ENCODE measurements around the gene KRTAP5-3.
A peak's percentile ranks its signal among the peaks of the same experiment; 100 is the strongest.

Gene KRTAP5-3

DNA sequence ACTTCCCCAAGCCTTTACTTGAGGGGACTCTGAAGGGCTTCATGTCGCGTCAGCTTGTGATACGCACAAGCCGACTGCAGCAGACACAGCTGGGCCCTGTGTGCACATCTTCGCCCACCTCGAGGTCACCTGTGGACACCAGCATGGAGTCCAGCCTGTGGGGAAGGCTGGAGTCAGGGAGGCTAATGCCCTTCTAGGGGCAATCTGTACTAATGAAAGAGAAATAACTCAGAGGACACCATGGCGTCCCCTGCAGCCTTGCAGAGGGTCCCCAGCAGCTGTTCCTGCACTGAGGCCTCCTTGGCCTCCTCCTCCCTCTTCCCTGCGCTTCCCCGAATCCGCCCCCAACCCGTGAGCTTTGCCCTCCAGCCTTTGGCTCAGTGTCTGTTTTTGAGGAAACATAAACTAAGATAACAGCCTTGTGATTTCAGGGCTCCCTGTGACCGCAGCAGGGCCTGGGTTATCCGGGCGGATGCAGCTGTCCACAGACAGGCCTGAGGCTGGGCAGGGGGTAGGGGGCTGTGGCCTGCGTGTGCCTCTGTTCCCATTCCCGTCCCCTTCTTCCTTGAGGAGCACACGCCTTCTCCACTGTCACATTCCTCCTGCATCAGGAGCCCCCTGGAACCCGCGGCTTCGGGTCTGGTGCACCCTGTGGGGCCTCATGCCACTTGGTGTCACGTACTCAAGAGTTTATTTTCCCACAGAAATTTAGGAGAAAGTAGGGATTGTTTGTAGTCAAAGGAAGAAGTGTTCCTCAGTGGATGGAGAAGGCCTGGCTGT, 46.3 kb upstream of the KRTAP5-3 start:
- H3K36me3 ChIP-seq (ENCODE audit: control insufficient read depth in 1 of 2, insufficient read depth in 2 of 2, low read depth in 1 of 2, low read length in 2 of 2), result no peaks in the 10 kb centered on the region
- H3K9ac ChIP-seq (ENCODE audit: low read length), result no peak overlapping the region
- no peaks in the 10 kb centered on the region for H3K9me3 ChIP-seq (ENCODE audit: control insufficient read depth, low read length)
- H3K4me2 ChIP-seq (ENCODE audit: low read length, poor library complexity, severe bottlenecking), result no peak overlapping the region
- H2AK5ac ChIP-seq (ENCODE audit: low read length, severe bottlenecking), result no peak overlapping the region
- WGBS, result 34% methylated on average over 20 of the region's 21 CpGs
- no peak overlapping the region for H3K4me3 ChIP-seq (ENCODE audit: insufficient read depth in 1 of 2, low read depth in 1 of 2, low read length in 2 of 2)
- H3K4ac ChIP-seq (ENCODE audit: low read depth in 1 of 2, low read length in 2 of 2), result peak overlapping the region in 1 of 2 experiments; percentile 83
- H3K23ac ChIP-seq (ENCODE audit: low read length in 2 of 2), result no peak overlapping the region
- H3K14ac ChIP-seq (ENCODE audit: low read length in 2 of 2), result peak overlapping the region in 1 of 2 experiments; percentile 69
- peak overlapping the region; percentile 99 for H4K91ac ChIP-seq (ENCODE audit: low read length)
- no peak overlapping the region for H2AFZ ChIP-seq (ENCODE audit: low read depth, low read length)
- peaks cover 12% of the 10 kb centered on the region for H3K4me1 ChIP-seq (ENCODE audit: control insufficient read depth, insufficient read depth, low read depth, low read length)
- peak overlapping the region in 1 of 2 experiments; percentile 95 for H2BK12ac ChIP-seq (ENCODE audit: low read length in 2 of 2)
- no peak overlapping the region for H3K27ac ChIP-seq (ENCODE audit: low read length, poor library complexity, severe bottlenecking)
- H2BK5ac ChIP-seq (ENCODE audit: low read depth, low read length, poor library complexity, severe bottlenecking), result no peak overlapping the region
- no peaks in the 10 kb centered on the region for H3K79me1 ChIP-seq (replicated peaks; ENCODE audit: low read length, poor library complexity, severe bottlenecking)
- DNase-seq, result peak; percentile 19
- H3K27me3 ChIP-seq (ENCODE audit: control insufficient read depth in 1 of 2, insufficient read depth in 1 of 2, low read length in 2 of 2), result peaks cover 39 to 73% of the 10 kb centered on the region in 2 experiments
- H2BK15ac ChIP-seq (ENCODE audit: low read depth, poor library complexity, severe bottlenecking), result no peak overlapping the region
- peak overlapping the region; percentile 57 for H4K8ac ChIP-seq (ENCODE audit: low read length)
- peak overlapping the region; percentile 78 to 95 for H3K18ac ChIP-seq (ENCODE audit: low read depth in 1 of 2, low read length in 2 of 2)
- H2BK120ac ChIP-seq (ENCODE audit: low read depth, low read length), result peak overlapping the region; percentile 97

DNA sequence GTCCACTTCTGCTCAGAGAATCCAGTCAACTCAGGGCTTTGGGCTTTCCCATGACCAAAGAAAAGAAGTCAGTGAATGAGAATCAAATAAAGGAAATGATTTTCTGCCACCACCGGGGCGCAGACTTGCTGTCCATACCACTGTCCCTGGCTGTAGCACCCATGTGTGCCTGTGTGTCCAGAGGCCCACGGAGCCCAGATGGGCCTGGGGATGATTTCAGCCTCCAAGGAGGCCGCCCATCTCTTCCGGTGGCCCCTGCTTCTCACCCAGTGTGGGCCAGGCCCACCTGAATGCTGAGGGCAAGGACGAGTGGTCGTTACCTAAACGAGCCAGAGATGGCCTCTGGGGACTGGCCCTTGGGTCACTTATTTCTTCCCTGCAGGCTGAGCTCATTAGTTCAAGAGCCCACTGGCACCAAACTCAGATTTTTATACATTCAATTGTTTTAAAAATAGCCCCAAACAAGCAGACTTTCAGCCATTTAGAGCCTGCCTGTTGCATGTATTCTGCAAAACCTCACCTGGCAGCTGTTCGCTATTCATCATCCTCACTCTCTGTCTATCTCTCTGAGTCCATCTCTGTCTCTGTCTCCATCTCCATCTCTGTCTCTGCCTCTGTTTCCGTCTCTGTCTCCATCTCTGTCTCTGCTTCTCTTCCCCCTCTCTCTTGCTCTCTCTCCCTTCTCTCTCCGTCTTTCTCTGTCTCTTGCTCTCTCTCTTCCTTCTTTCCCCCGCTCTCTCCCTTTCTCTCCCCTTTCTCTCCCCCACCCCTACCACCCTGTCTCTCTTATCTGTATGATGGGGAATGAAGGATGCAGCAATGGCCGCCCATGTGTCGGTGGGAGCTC, 45.5 kb upstream of the KRTAP5-3 start:
- Histone ChIP-seq H3K79me1 (replicated peaks; ENCODE audit: low read length, poor library complexity, severe bottlenecking) (no peaks in the 10 kb centered on the region), H3K9me3 (ENCODE audit: control insufficient read depth, low read length) (no peaks in the 10 kb centered on the region), H3K27ac (ENCODE audit: low read length, poor library complexity, severe bottlenecking) (no peak overlapping the region), H2BK15ac (ENCODE audit: low read depth, poor library complexity, severe bottlenecking) (peak overlapping the region; percentile 75), H2BK12ac (ENCODE audit: low read length in 2 of 2) (peak overlapping the region; percentile 15 to 95), H3K4ac (ENCODE audit: low read depth in 1 of 2, low read length in 2 of 2) (peak overlapping the region in 1 of 2 experiments; percentile 83), H4K8ac (ENCODE audit: low read length) (no peak overlapping the region), H4K91ac (ENCODE audit: low read length) (peak overlapping the region; percentile 96), H3K14ac (ENCODE audit: low read length in 2 of 2) (peak overlapping the region in 1 of 2 experiments; percentile 69), H3K18ac (ENCODE audit: low read depth in 1 of 2, low read length in 2 of 2) (peak overlapping the region; percentile 77 to 89), H2AK5ac (ENCODE audit: low read length, severe bottlenecking) (no peak overlapping the region), H3K4me1 (ENCODE audit: control insufficient read depth, insufficient read depth, low read depth, low read length) (peaks cover 12% of the 10 kb centered on the region), H2BK120ac (ENCODE audit: low read depth, low read length) (peak overlapping the region; percentile 8), H3K9ac (ENCODE audit: low read length) (no peak overlapping the region), H3K27me3 (ENCODE audit: control insufficient read depth in 1 of 2, insufficient read depth in 1 of 2, low read length in 2 of 2) (peaks cover 35 to 70% of the 10 kb centered on the region in 2 experiments), H3K36me3 (ENCODE audit: control insufficient read depth in 1 of 2, insufficient read depth in 2 of 2, low read depth in 1 of 2, low read length in 2 of 2) (no peaks in the 10 kb centered on the region), H2BK5ac (ENCODE audit: low read depth, low read length, poor library complexity, severe bottlenecking) (no peak overlapping the region), H2AFZ (ENCODE audit: low read depth, low read length) (no peak overlapping the region), H3K4me2 (ENCODE audit: low read length, poor library complexity, severe bottlenecking) (no peak overlapping the region), H3K23ac (ENCODE audit: low read length in 2 of 2) (no peak overlapping the region), H3K4me3 (ENCODE audit: insufficient read depth in 1 of 2, low read depth in 1 of 2, low read length in 2 of 2) (no peak overlapping the region)
- peak; percentile 15 for DNase-seq
- WGBS, result 78% methylated on average over 14 of the region's 14 CpGs

DNA sequence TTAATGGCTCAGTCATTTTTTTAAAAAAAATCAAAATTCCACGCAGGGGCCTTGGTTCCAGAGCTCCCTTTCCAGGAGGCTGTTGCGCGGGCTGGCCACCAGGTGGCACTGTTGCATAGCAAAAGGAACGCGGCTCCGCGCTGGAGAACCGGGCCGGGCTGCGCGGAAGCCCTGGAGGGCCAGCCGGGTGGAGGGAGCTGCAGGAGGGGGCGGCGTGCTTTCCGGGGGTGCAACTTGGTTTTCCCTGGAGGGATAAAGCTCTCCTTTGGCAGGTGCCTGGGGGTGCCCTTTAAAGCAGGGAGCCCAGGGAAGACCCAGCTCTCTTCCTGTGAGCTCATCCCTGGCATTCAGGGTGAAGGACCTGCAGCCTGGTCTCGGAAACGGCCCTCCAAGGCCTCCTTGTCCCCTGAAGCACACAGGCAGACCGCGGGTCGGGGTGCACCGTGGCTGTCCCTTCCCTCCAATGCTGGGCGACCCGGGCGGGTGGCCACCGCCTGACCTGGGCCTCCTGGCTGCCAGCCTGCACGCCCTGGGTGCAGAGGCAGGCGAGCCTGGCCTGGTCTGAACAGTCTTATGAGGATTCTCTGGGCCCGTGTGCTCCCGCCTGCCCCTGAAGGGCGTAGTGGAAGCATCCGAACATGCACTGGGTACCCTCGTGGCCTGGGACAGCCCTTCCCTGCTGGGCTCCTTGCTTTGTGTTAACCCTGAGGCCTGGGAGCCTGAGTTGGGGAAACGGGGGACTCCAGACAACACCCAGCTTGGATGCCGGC, 44.7 kb upstream of the KRTAP5-3 start:
- Histone ChIP-seq H2BK120ac (ENCODE audit: low read depth, low read length) (peak overlapping the region; percentile 11), H4K91ac (ENCODE audit: low read length) (peak overlapping the region; percentile 96), H3K4me1 (ENCODE audit: control insufficient read depth, insufficient read depth, low read depth, low read length) (peaks cover 12% of the 10 kb centered on the region), H2AFZ (ENCODE audit: low read depth, low read length) (no peak overlapping the region), H2BK12ac (ENCODE audit: low read length in 2 of 2) (peak overlapping the region in 1 of 2 experiments; percentile 70), H2AK5ac (ENCODE audit: low read length, severe bottlenecking) (no peak overlapping the region), H2BK5ac (ENCODE audit: low read depth, low read length, poor library complexity, severe bottlenecking) (no peak overlapping the region), H3K14ac (ENCODE audit: low read length in 2 of 2) (peak overlapping the region in 1 of 2 experiments; percentile 53), H3K9ac (ENCODE audit: low read length) (no peak overlapping the region), H2BK15ac (ENCODE audit: low read depth, poor library complexity, severe bottlenecking) (peak overlapping the region; percentile 75), H3K79me1 (replicated peaks; ENCODE audit: low read length, poor library complexity, severe bottlenecking) (no peaks in the 10 kb centered on the region), H3K4ac (ENCODE audit: low read depth in 1 of 2, low read length in 2 of 2) (peak overlapping the region; percentile 49 to 88), H3K27me3 (ENCODE audit: control insufficient read depth in 1 of 2, insufficient read depth in 1 of 2, low read length in 2 of 2) (peaks cover 35 to 68% of the 10 kb centered on the region in 2 experiments), H3K18ac (ENCODE audit: low read depth in 1 of 2, low read length in 2 of 2) (peak overlapping the region; percentile 77 to 81), H3K4me2 (ENCODE audit: low read length, poor library complexity, severe bottlenecking) (peak overlapping the region; percentile 18), H3K23ac (ENCODE audit: low read length in 2 of 2) (no peak overlapping the region), H3K27ac (ENCODE audit: low read length, poor library complexity, severe bottlenecking) (no peak overlapping the region), H4K8ac (ENCODE audit: low read length) (peak overlapping the region; percentile 96), H3K36me3 (ENCODE audit: control insufficient read depth in 1 of 2, insufficient read depth in 2 of 2, low read depth in 1 of 2, low read length in 2 of 2) (no peaks in the 10 kb centered on the region), H3K9me3 (ENCODE audit: control insufficient read depth, low read length) (no peaks in the 10 kb centered on the region), H3K4me3 (ENCODE audit: insufficient read depth in 1 of 2, low read depth in 1 of 2, low read length in 2 of 2) (no peak overlapping the region)
- DNase-seq, result peak; percentile 59
- 33% methylated on average over 33 of the region's 34 CpGs for WGBS
